Measurements from ENCODE around the gene MARS1. TPM values are rescaled to one million over a fixed set of nuclear protein-coding genes. Genes with fewer than 3 reads are reported as not detected.

Gene MARS1
- total RNA-seq, 1 experiment from 2014 or later, result 209 TPM

GRCh38 chr12:57520053-57520818, 32.4 kb downstream of the MARS1 start, which contains the start of gene DDIT3:
Gene DDIT3, minus strand, starts transcription at chr12:57520514. Its CDS starts 3,108 bp downstream, at chr12:57517406.
- POLR2A ChIA-PET (ENCODE audit: unreplicated experiment), result no interaction called here
- peak within 1 kb of the TSS; percentile 82 for H3K27ac ChIP-seq (ENCODE audit: low read length)
- peak within 1 kb of the TSS; percentile 74 for H2AFZ ChIP-seq (ENCODE audit: low read length)
- H3K9ac ChIP-seq (ENCODE audit: low read length), result peak within 1 kb of the TSS; percentile 94
- intact Hi-C loops (cut with micrococcal nuclease), result no loop called here
- peaks cover 58% of the 10 kb centered on the region for H3K79me2 ChIP-seq (ENCODE audit: low read length)
- no peaks in the 10 kb centered on the region for H3F3A ChIP-seq (ENCODE audit: low read length, unreplicated experiment)
- no peaks in the 10 kb centered on the region for H3K9me2 ChIP-seq (replicated peaks; ENCODE audit: low read length)
- CTCF ChIA-PET, result no interaction called here
- DNase-seq (peak; percentile 98), ATAC-seq (peak; percentile 59)
- peak within 1 kb of the TSS; percentile 98 for H3K4me2 ChIP-seq (ENCODE audit: low read length)
- TSS peak; percentile 59 for BruUV-seq (replicated peaks)
- peaks cover 47% of the 10 kb centered on the region for H3K4me1 ChIP-seq (ENCODE audit: insufficient read depth, low read length)
- peaks cover 28% of the 10 kb centered on the region for H4K20me1 ChIP-seq (ENCODE audit: low read length)
- peaks cover 33% of the 10 kb centered on the region for H3K36me3 ChIP-seq (ENCODE audit: low read depth, low read length)
- peak within 1 kb of the TSS; percentile 96 for H3K4me3 ChIP-seq (ENCODE audit: low read length)
- no peaks in the 10 kb centered on the region for H3K27me3 ChIP-seq (ENCODE audit: low read length)
- H3K9me3 ChIP-seq (ENCODE audit: low read length), result no peaks in the 10 kb centered on the region
- TF ChIP-seq EZH2phosphoT487 (IDR thresholded peaks at IDR 0.05; ENCODE audit: borderline replicate concordance, low read length) (no peak), CTCF (conservative IDR thresholded peaks at IDR 0.05; ENCODE audit: low read depth, low read length) (no peak), EZH2 (IDR thresholded peaks at IDR 0.05; ENCODE audit: low read length, unreplicated experiment) (no peak)

GRCh38 chr12:57521525-57522010, 33.7 kb downstream of the MARS1 start:
- H3K36me3 ChIP-seq (ENCODE audit: low read depth, low read length), result peaks cover 22% of the 10 kb centered on the region; the same call in 1 of the 2 replicates
- H3K4me1 ChIP-seq (ENCODE audit: insufficient read depth, low read length), result peaks cover 47% of the 10 kb centered on the region
- POLR2A ChIA-PET (ENCODE audit: unreplicated experiment), result no interaction called here
- peaks cover 28% of the 10 kb centered on the region for H4K20me1 ChIP-seq (ENCODE audit: low read length)
- no peaks in the 10 kb centered on the region for H3K9me3 ChIP-seq (ENCODE audit: low read length)
- H2AFZ ChIP-seq (ENCODE audit: low read length), result peak overlapping the region; percentile 80
- intact Hi-C loops (cut with micrococcal nuclease), result no loop called here
- H3K9ac ChIP-seq (ENCODE audit: low read length), result peak overlapping the region; percentile 75
- no peaks in the 10 kb centered on the region for H3F3A ChIP-seq (ENCODE audit: low read length, unreplicated experiment)
- no peaks in the 10 kb centered on the region for H3K27me3 ChIP-seq (ENCODE audit: low read length)
- peak overlapping the region; percentile 65 for H3K4me3 ChIP-seq (ENCODE audit: low read length)
- no peak for ATAC-seq
- no TSS peak for BruUV-seq (replicated peaks)
- no peak for TF ChIP-seq EZH2 (IDR thresholded peaks at IDR 0.05; ENCODE audit: low read length, unreplicated experiment)
- no peak for TF ChIP-seq CTCF (conservative IDR thresholded peaks at IDR 0.05; ENCODE audit: low read depth, low read length)
- TF ChIP-seq EZH2phosphoT487 (IDR thresholded peaks at IDR 0.05; ENCODE audit: borderline replicate concordance, low read length), result no peak
- peak overlapping the region; percentile 86 for H3K4me2 ChIP-seq (ENCODE audit: low read length)
- DNase-seq, result no peak
- H3K9me2 ChIP-seq (replicated peaks; ENCODE audit: low read length), result no peaks in the 10 kb centered on the region
- peaks cover 60% of the 10 kb centered on the region for H3K79me2 ChIP-seq (ENCODE audit: low read length)
- H3K27ac ChIP-seq (ENCODE audit: low read length), result peak overlapping the region; percentile 77
- CTCF ChIA-PET, result no interaction called here
